Measurements from ENCODE around the gene IRX3.

Gene IRX3

GRCh38 chr16:54325616-54326265 is 39.2 kb upstream of the IRX3 start:
- no peak overlapping the region for H3K4me3 ChIP-seq (ENCODE audit: low read length)
- TF ChIP-seq CTCF (conservative IDR thresholded peaks at IDR 0.05; ENCODE audit: low read depth, low read length) = no peak
- DNase-seq (ENCODE audit: low read depth) = no peak

- DNase-seq (ENCODE audit: low read depth) = no peak
- H3K4me3 ChIP-seq (ENCODE audit: low read length) = no peak overlapping the region
- no peak for TF ChIP-seq CTCF (conservative IDR thresholded peaks at IDR 0.05; ENCODE audit: low read depth, low read length)
These were observed 38.1 kb upstream of the IRX3 start for GRCh38 chr16:54324716-54325115.

- no peak for DNase-seq (ENCODE audit: low read depth)
- no peak for TF ChIP-seq CTCF (conservative IDR thresholded peaks at IDR 0.05; ENCODE audit: low read depth, low read length)
- H3K4me3 ChIP-seq (ENCODE audit: low read length) = no peak overlapping the region
These were observed 34.2 kb upstream of the IRX3 start for GRCh38 chr16:54320697-54321340.

- no peak for TF ChIP-seq CTCF (conservative IDR thresholded peaks at IDR 0.05; ENCODE audit: low read depth, low read length)
- DNase-seq (ENCODE audit: low read depth) = no peak
- H3K4me3 ChIP-seq (ENCODE audit: low read length) = no peak overlapping the region
These were observed 32.4 kb upstream of the IRX3 start for GRCh38 chr16:54318941-54319340.

GRCh38 chr16:54317101-54317611 is 30.6 kb upstream of the IRX3 start:
- H3K4me3 ChIP-seq (ENCODE audit: low read length) = no peak overlapping the region
- no peak for TF ChIP-seq CTCF (conservative IDR thresholded peaks at IDR 0.05; ENCODE audit: low read depth, low read length)
- no peak for DNase-seq (ENCODE audit: low read depth)

- H3K4me3 ChIP-seq (ENCODE audit: low read length) = no peak overlapping the region
- no peak for DNase-seq (ENCODE audit: low read depth)
- TF ChIP-seq CTCF (conservative IDR thresholded peaks at IDR 0.05; ENCODE audit: low read depth, low read length) = no peak
These were observed 29.7 kb upstream of the IRX3 start for GRCh38 chr16:54316095-54316889.
